Progenitor cell of endocrine pancreas (in vitro differentiated cells): Measurements from ENCODE around the gene MAPKAPK5. TPM values are rescaled to one million over a fixed set of nuclear protein-coding genes. Genes with fewer than 3 reads are reported as not detected.
"Not testable (repeated sequence)": the region's sequence is repeated elsewhere in the genome, so short reads cannot be mapped to it uniquely, and the experiment has no call there.

ENCODE experiments used
- DNase-seq: peaks from one replicate; pipeline ENCODE4 v3.0.0; 2021; ENCODE audit warnings: low spot score; ENCODE audit not compliant: unreplicated experiment
- H3K27ac Mint-ChIP-seq: 2 replicates; pipeline ENCODE4 v1.8.0; 2021; ENCODE audit warnings: mild to moderate bottlenecking, moderate library complexity, mixed read lengths
- H3K27me3 Mint-ChIP-seq: 2 replicates; pipeline ENCODE4 v1.8.0; 2021; ENCODE audit warnings: mixed read lengths
- H3K36me3 Mint-ChIP-seq: 2 replicates; pipeline ENCODE4 v1.8.0; 2022; ENCODE audit warnings: mixed read lengths; ENCODE audit not compliant: insufficient read depth
- H3K4me1 Mint-ChIP-seq: 2 replicates; pipeline ENCODE4 v1.8.0; 2021; ENCODE audit warnings: low read depth, mixed read lengths
- H3K4me3 Mint-ChIP-seq: 2 replicates; pipeline ENCODE4 v1.8.0; 2021; ENCODE audit warnings: low read depth, mild to moderate bottlenecking, moderate library complexity, mixed read lengths
- H3K9me3 Mint-ChIP-seq: 2 replicates; pipeline ENCODE4 v1.8.0; 2021; ENCODE audit warnings: low read depth, mixed read lengths
- total RNA-seq: library from RNA; stranded (reverse); gene quantifications from 2 replicates; pipeline ENCODE4 v1.2.1, GENCODE V29; 2021
- TF ChIP-seq, protein P1 (sequence below): fragments of 200-600 bp; sonication (generic); IDR thresholded peaks from one replicate; pipeline ENCODE4 v1.5.0; 2021; ENCODE audit warnings: antibody characterized with exemption, mild to moderate bottlenecking; ENCODE audit not compliant: unreplicated experiment

Gene MAPKAPK5
- total RNA-seq, 1 donor from 2014 or later = 71.5 TPM

DNA sequence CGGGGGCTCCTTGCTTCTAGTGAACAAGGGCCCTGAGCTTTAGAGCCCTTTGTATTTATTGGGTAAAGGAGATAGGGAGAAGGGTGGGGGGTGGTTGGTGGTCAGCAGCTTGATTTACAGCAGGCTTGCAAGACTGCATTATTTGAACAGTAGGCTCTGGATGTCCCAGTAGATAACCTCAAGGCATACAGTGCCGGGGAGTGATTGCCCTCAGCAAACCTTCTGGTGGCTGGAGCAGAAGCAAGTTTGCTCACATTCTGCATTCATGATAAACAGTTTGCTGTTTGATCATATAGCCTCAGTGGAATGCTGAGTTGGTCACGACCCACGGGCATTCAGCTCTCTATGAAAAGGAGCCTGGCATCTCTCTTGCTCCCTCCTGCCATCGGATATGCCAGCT lies 16.5 kb upstream of the MAPKAPK5 start:
- TF ChIP-seq, protein P1, sequence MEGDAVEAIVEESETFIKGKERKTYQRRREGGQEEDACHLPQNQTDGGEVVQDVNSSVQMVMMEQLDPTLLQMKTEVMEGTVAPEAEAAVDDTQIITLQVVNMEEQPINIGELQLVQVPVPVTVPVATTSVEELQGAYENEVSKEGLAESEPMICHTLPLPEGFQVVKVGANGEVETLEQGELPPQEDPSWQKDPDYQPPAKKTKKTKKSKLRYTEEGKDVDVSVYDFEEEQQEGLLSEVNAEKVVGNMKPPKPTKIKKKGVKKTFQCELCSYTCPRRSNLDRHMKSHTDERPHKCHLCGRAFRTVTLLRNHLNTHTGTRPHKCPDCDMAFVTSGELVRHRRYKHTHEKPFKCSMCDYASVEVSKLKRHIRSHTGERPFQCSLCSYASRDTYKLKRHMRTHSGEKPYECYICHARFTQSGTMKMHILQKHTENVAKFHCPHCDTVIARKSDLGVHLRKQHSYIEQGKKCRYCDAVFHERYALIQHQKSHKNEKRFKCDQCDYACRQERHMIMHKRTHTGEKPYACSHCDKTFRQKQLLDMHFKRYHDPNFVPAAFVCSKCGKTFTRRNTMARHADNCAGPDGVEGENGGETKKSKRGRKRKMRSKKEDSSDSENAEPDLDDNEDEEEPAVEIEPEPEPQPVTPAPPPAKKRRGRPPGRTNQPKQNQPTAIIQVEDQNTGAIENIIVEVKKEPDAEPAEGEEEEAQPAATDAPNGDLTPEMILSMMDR = no peak
- no peak for DNase-seq
- Mint-ChIP-seq H3K27ac (peak overlapping the region; percentile 29), H3K27me3 (no peaks in the 10 kb centered on the region), H3K9me3 (peaks cover 3% of the 10 kb centered on the region), H3K4me1 (peaks cover 8% of the 10 kb centered on the region), H3K4me3 (no peak overlapping the region), H3K36me3 (no peaks in the 10 kb centered on the region)

DNA sequence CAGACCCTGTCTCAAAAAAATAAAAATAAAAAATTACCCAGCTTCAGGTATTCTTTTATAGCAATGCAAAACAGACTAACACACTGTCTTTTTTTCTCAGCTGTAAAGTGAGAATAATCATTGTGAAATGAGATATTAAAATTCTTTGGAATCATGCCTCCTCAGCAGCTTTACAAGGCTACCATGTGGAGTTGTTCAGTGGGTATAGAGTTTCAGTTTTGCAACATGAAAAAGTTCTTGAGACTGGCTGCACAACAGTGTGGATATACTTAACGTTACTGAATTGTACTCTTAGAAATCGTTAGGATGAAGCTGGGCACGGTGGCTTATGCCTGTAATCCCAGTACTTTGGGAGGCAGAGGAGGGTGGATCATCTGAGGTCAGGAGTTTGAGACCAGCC lies 15.7 kb upstream of the MAPKAPK5 start:
- TF ChIP-seq, protein P1 = no peak
- H3K36me3 Mint-ChIP-seq = no peaks in the 10 kb centered on the region
- H3K9me3 Mint-ChIP-seq = no peaks in the 10 kb centered on the region
- no peak overlapping the region for H3K4me3 Mint-ChIP-seq
- H3K4me1 Mint-ChIP-seq = peaks cover 8% of the 10 kb centered on the region
- no peak overlapping the region for H3K27ac Mint-ChIP-seq
- H3K27me3 Mint-ChIP-seq = no peaks in the 10 kb centered on the region
- DNase-seq = no peak

DNA sequence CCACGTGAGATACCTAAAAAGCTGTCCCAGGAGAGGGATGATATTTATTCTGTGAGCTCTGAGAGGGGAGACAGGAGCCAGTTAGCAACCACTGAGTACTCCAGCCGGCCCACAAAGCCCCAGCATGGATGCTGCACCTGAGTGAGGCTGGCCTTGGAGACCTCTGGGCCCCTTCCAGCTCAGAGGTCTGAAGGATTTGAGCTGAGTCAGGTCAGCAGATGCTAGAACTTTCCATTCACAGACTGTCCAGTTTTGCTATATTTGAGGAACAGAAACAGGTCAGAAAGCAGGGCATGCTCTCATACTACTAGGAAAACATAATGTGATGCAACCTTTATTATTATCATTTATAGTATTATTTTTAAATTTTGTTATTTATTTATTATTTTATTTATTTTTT lies 15.0 kb upstream of the MAPKAPK5 start:
- TF ChIP-seq, protein P1 = no peak
- no peak overlapping the region for H3K4me3 Mint-ChIP-seq
- no peaks in the 10 kb centered on the region for H3K36me3 Mint-ChIP-seq
- no peak overlapping the region for H3K27ac Mint-ChIP-seq
- no peaks in the 10 kb centered on the region for H3K27me3 Mint-ChIP-seq
- peaks cover 8% of the 10 kb centered on the region for H3K4me1 Mint-ChIP-seq
- H3K9me3 Mint-ChIP-seq = no peaks in the 10 kb centered on the region
- no peak for DNase-seq

DNA sequence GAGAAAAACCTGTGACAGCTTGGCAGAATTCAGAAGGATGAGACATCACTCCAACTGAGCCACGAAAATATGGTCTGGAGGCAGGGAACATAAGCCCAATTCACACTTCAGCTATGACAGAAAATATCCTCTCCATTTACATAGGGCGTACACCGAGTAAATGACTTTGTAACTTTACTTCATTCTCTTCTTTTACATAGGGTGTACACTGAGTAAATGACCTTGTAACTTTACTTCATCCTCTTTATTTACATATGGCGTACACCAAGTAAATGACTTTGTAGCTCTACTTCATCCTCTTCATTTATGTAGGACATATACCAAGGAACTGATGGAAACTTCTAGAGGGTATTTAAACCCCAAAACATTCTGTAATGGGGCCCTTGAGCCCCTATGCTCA lies 14.1 kb upstream of the MAPKAPK5 start:
- Mint-ChIP-seq H3K27me3 (no peaks in the 10 kb centered on the region), H3K4me3 (no peak overlapping the region)
- TF ChIP-seq, protein P1 = no peak

DNA sequence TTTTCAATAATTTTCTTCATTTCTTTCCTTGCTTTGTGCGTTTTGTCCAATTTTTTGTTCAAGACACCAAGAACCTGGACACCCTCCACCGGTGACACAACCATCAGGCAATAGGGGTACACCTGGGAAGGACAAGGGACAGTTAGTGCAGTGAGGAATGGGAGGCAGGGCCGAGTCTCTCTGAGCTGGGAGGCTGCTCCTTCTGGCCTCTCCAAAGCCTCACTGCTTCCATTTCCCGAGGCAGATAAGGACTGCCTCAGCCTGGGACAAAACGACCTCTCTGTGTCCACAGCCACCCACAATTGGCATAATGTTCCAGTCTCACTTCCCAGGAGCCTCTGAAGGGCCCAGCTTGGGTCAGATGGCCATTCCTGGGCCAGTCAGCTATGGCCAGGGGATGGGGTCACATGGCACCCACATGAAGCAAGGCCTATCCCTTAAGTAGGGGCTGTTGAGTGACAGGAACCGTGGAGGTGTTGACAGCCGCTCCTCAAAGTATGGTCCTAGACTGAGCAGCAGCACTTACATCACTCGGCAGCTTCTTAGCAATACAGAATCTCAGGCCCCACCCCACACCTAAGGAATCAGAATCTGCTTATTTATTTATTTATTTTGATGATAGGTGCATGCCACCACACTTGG lies 13.6 kb upstream of the MAPKAPK5 start:
- TF ChIP-seq, protein P1 = no peak
- peaks cover 8% of the 10 kb centered on the region for H3K4me1 Mint-ChIP-seq
- H3K27ac Mint-ChIP-seq = no peak overlapping the region
- H3K27me3 Mint-ChIP-seq = no peaks in the 10 kb centered on the region
- peaks cover 3% of the 10 kb centered on the region for H3K9me3 Mint-ChIP-seq
- H3K36me3 Mint-ChIP-seq = no peaks in the 10 kb centered on the region
- DNase-seq = no peak
- H3K4me3 Mint-ChIP-seq = no peak overlapping the region

More for the DNA sequence above, 14.1 kb upstream of the MAPKAPK5 start:
- H3K27ac Mint-ChIP-seq = no peak overlapping the region
- peaks cover 8% of the 10 kb centered on the region for H3K4me1 Mint-ChIP-seq
- H3K36me3 Mint-ChIP-seq = no peaks in the 10 kb centered on the region
- no peak for DNase-seq
- H3K9me3 Mint-ChIP-seq = peaks cover 3% of the 10 kb centered on the region

DNA sequence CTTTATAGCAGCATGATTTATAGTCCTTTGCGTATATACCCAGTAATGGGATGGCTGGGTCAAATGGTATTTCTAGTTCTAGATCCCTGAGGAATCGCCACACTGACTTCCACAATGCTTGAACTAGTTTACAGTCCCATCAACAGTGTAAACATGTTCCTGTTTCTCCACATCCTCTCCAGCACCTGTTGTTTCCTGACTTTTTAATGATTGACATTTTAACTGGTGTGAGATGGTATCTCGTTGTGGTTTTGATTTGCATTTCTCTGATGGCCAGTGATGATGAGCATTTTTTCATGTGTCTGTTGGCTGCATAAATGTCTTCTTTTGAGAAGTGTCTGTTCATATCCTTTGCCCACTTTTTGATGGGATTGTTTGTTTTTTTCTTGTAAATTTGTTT lies 12.4 kb upstream of the MAPKAPK5 start:
- not testable (repeated sequence) for H3K4me3 Mint-ChIP-seq, H3K27ac Mint-ChIP-seq, H3K4me1 Mint-ChIP-seq, H3K36me3 Mint-ChIP-seq, H3K27me3 Mint-ChIP-seq, DNase-seq, H3K9me3 Mint-ChIP-seq

DNA sequence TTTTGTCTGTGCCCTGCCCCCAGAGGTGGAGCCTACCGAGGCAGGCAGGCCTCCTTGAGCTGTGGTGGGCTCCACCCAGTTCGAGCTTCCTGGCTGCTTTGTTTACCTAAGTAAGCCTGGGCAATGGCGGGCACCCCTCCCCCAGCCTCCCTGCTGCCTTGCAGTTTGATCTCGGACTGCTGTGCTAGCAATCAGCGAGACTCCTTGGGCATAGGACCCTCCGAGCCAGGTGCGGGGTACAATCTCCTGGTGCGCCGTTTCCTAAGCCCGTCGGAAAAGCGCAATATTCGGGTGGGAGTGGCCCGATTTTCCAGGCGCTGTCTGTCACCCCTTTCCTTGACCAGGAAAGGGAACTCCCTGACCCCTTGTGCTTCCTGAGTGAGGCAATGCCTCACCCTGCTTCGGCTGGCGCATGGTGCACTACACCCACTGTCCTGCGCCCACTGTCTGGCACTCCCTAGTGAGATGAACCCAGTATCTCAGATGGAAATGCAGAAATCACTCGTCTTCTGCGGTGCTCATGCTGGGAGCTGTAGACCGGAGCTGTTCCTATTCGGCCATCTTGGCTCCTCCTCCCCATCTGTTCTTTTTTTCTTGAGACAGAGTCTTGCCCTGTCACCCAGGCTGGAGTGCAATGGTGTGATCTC lies 7.2 kb upstream of the MAPKAPK5 start:
- not testable (repeated sequence) for DNase-seq

DNA sequence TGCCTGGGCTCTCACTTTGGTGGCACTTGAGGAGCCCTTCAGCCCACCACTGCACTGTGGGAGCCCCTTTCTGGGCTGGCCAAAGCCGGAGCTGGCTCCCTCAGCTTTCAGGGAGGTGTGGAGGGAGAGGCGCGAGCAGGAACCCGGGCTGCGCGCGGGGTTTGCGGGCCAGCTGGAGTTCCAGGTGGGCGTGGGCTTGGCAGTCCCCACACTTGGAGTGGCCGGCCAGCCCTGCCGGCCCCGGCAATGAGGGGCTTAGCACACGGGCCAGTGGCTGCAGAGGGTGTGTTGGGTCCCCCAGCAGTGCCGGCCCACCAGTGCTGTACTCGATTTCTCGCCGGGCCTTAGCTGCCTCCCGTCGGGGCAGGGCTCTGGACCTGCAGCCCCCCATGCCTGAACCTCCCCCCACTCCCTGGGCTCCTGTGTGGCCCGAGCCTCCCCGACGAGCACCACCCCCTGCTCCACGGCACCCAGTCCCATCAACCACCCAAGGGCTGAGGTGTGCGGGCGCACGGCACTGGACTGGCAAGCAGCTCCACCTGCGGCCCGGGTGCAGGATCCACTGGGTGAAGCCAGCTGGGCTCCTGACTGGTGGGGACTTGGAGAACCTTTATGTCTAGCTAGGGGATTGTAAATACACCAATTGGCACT lies 6.4 kb upstream of the MAPKAPK5 start:
- not testable (repeated sequence) for DNase-seq, H3K36me3 Mint-ChIP-seq, H3K4me3 Mint-ChIP-seq

More for the DNA sequence above, 7.2 kb upstream of the MAPKAPK5 start:
- not testable (repeated sequence) for H3K4me3 Mint-ChIP-seq, H3K4me1 Mint-ChIP-seq, H3K27ac Mint-ChIP-seq, H3K27me3 Mint-ChIP-seq, H3K9me3 Mint-ChIP-seq, H3K36me3 Mint-ChIP-seq

More for the DNA sequence above, 6.4 kb upstream of the MAPKAPK5 start:
- not testable (repeated sequence) for H3K4me1 Mint-ChIP-seq, H3K27ac Mint-ChIP-seq, H3K27me3 Mint-ChIP-seq, H3K9me3 Mint-ChIP-seq
